Loucy (cell line): ENCODE results near the gene CDH13.

Source experiments
- EZH2phosphoT487 ChIP-seq: fragments of 200-600 bp; IDR thresholded peaks from 2 replicates; pipeline ENCODE4 v1.6.1; 2018; ENCODE audit warnings: antibody characterized with exemption, mild to moderate bottlenecking, moderate library complexity, borderline replicate concordance
- TF ChIP-seq, protein P1 (sequence below): fragments of 200-600 bp; sonication (generic); conservative IDR thresholded peaks from 2 replicates; pipeline ENCODE4 v1.5.1; 2014; ENCODE audit warnings: mild to moderate bottlenecking, antibody characterized with exemption, low read length

DNA sequence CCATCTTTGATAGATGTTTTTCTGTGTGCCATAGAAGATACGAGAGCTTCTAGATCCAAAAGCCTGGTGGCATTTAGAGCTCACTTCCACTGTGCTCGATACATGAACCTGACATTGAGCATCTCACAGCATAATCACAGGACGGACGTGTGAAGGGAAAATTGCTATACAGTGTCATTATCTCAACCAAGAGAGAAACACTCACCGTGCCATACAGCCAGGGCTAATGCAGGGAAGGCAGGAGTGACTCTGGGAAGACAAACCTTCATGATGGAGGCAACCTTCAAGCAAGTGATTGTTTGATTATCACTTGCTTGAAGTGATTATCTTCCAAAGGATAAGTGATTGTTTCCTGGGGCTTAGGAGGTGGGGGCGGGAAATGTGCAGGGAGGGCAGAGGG lies 962.8 kb downstream of the CDH13 start:
- TF ChIP-seq, protein P1, sequence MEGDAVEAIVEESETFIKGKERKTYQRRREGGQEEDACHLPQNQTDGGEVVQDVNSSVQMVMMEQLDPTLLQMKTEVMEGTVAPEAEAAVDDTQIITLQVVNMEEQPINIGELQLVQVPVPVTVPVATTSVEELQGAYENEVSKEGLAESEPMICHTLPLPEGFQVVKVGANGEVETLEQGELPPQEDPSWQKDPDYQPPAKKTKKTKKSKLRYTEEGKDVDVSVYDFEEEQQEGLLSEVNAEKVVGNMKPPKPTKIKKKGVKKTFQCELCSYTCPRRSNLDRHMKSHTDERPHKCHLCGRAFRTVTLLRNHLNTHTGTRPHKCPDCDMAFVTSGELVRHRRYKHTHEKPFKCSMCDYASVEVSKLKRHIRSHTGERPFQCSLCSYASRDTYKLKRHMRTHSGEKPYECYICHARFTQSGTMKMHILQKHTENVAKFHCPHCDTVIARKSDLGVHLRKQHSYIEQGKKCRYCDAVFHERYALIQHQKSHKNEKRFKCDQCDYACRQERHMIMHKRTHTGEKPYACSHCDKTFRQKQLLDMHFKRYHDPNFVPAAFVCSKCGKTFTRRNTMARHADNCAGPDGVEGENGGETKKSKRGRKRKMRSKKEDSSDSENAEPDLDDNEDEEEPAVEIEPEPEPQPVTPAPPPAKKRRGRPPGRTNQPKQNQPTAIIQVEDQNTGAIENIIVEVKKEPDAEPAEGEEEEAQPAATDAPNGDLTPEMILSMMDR = no peak
- TF ChIP-seq EZH2phosphoT487 = no peak
